ENCODE measurements around the gene ANKRD28.

- no peak for TF ChIP-seq CTCF (conservative IDR thresholded peaks at IDR 0.05; ENCODE audit: low read length)
- no peak for TF ChIP-seq EZH2phosphoT487 (IDR thresholded peaks at IDR 0.05; ENCODE audit: borderline replicate concordance, low read depth, low read length)
These were observed 107.0 kb downstream of the ANKRD28 start for GRCh38 chr3:15690748-15691147.
